Glutamatergic neuron (in vitro differentiated cells): ENCODE results near the gene BSPRY. TPM values are rescaled to one million over a fixed set of nuclear protein-coding genes. Genes with fewer than 3 reads are reported as not detected.
"Not testable (repeated sequence)": the region's sequence is repeated elsewhere in the genome, so short reads cannot be mapped to it uniquely, and the experiment has no call there.

Experiments used
- DNase-seq: peaks from one replicate; pipeline ENCODE4 v3.0.0; 2022
- H3K27ac Mint-ChIP-seq: one replicate; pipeline ENCODE4 v1.8.0; 2020; ENCODE audit warnings: mild to moderate bottlenecking, mixed read lengths, inconsistent platforms; ENCODE audit not compliant: unreplicated experiment
- H3K27me3 Mint-ChIP-seq: one replicate; pipeline ENCODE4 v1.8.0; 2020; ENCODE audit warnings: mild to moderate bottlenecking, moderate library complexity, mixed read lengths, inconsistent platforms; ENCODE audit not compliant: unreplicated experiment
- H3K36me3 Mint-ChIP-seq: one replicate; pipeline ENCODE4 v1.8.0; 2020; ENCODE audit warnings: mild to moderate bottlenecking, mixed read lengths, inconsistent platforms; ENCODE audit not compliant: unreplicated experiment
- H3K4me1 Mint-ChIP-seq: one replicate; pipeline ENCODE4 v1.8.0; 2020; ENCODE audit warnings: mild to moderate bottlenecking, low read depth, mixed read lengths, inconsistent platforms; ENCODE audit not compliant: unreplicated experiment
- H3K4me3 Mint-ChIP-seq: one replicate; pipeline ENCODE4 v1.8.0; 2020; ENCODE audit warnings: mild to moderate bottlenecking, mixed read lengths, inconsistent platforms; ENCODE audit not compliant: unreplicated experiment
- H3K9me3 Mint-ChIP-seq: one replicate; pipeline ENCODE4 v1.8.0; 2020; ENCODE audit warnings: mild to moderate bottlenecking, moderate library complexity, mixed read lengths, inconsistent platforms; ENCODE audit not compliant: unreplicated experiment
- CTCF ChIP-seq: fragments of 200-600 bp; sonication (generic); IDR thresholded peaks from one replicate; pipeline ENCODE4 v1.5.0; 2021; ENCODE audit not compliant: partially characterized antibody, unreplicated experiment
- total RNA-seq: library from RNA; stranded (reverse); fragmentation: NEBNext Ultra II Directional; extraction: Animal tissue kit (Norgen Biotek cat#: 25700); gene quantifications from one replicate; pipeline ENCODE4 v1.2.1, GENCODE V29; 2021; ENCODE audit not compliant: unreplicated experiment

Gene BSPRY
- total RNA-seq, 1 donor from 2014 or later: not detected

DNA sequence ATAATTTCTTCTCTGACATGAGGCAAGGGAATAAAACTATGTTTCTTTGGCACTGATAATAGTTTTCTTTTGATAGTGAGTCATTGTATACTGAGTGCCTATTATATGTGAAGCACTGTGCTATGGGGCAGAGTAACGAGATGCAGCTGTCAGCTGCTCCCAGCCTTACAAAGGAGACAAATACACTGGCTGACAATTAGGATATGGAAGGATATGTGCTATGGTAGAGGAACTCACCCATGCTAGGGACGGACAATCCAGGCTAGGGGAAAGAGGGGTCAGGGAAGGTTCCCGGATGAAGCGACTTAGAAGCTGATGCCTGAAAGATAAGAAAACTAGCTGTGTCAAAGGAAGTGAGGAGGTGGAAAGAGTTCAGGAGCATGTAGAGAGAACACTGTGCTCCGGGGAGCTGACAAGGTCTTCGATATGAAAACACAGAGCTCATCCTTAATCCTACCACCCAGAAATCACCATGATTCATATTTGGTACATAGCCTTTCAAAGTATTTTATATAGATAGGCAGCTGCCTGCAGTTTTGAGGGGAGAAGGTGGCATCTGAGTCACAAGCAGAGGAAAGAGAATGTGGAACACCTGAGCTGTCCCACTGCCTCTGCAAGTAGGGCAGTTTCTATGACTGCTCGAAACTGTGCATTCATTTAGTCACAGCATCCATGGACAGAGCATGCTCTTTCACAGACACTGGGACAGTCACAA is 12.1 kb downstream of the BSPRY start:
- no peak overlapping the region for H3K27ac Mint-ChIP-seq
- no peak for TF ChIP-seq CTCF

GRCh38 chr9:113363336-113363735 is 14.0 kb downstream of the BSPRY start:
- Mint-ChIP-seq H3K9me3 (no peaks in the 10 kb centered on the region), H3K4me1 (no peaks in the 10 kb centered on the region), H3K27ac (no peak overlapping the region), H3K4me3 (no peak overlapping the region), H3K36me3 (no peaks in the 10 kb centered on the region), H3K27me3 (no peaks in the 10 kb centered on the region)
- no peak for DNase-seq
- TF ChIP-seq CTCF: no peak

More for the DNA sequence above, 12.1 kb downstream of the BSPRY start:
- H3K4me1 Mint-ChIP-seq: no peaks in the 10 kb centered on the region
- no peak for DNase-seq
- no peaks in the 10 kb centered on the region for H3K9me3 Mint-ChIP-seq
- no peaks in the 10 kb centered on the region for H3K36me3 Mint-ChIP-seq
- H3K4me3 Mint-ChIP-seq: no peak overlapping the region
- H3K27me3 Mint-ChIP-seq: peaks cover 2% of the 10 kb centered on the region

DNA sequence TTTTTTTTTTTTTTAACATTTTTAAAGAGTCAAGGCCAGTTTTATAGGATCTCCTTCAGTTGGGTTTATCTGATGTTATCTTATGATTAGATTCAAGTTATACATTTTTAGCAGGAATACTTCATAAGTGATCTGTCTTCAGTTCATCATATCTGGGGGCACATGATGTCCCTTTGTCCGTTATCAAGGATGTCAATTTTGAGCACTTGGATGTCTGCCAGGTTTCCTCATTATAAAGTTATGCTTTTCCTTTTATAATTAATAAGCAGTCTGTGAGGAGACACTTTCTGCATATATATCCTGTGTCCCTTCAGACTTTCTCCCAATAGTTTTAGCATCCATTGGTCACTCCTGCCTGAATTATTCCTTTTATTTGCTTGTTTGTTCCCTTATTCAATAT is 15.6 kb downstream of the BSPRY start:
- no peak overlapping the region for H3K4me3 Mint-ChIP-seq
- no peak for TF ChIP-seq CTCF
- no peaks in the 10 kb centered on the region for H3K4me1 Mint-ChIP-seq

GRCh38 chr9:113365652-113366051 is 16.3 kb downstream of the BSPRY start:
- not testable (repeated sequence) for H3K27me3 Mint-ChIP-seq, H3K27ac Mint-ChIP-seq, H3K4me1 Mint-ChIP-seq, DNase-seq, H3K4me3 Mint-ChIP-seq, H3K9me3 Mint-ChIP-seq, H3K36me3 Mint-ChIP-seq

More for the DNA sequence above, 15.6 kb downstream of the BSPRY start:
- Mint-ChIP-seq H3K36me3 (no peaks in the 10 kb centered on the region), H3K27me3 (no peaks in the 10 kb centered on the region), H3K27ac (no peak overlapping the region), H3K9me3 (no peaks in the 10 kb centered on the region)
- DNase-seq: no peak

- Mint-ChIP-seq H3K27me3 (no peaks in the 10 kb centered on the region), H3K9me3 (peaks cover 3% of the 10 kb centered on the region), H3K27ac (no peak overlapping the region), H3K36me3 (no peaks in the 10 kb centered on the region), H3K4me1 (no peaks in the 10 kb centered on the region), H3K4me3 (no peak overlapping the region)
- no peak for DNase-seq
- no peak for TF ChIP-seq CTCF
Observed at GRCh38 chr9:113368348-113368981, 19.1 kb downstream of the BSPRY start.
